Measurements from ENCODE around the gene SEMA6A.
A peak's percentile ranks its signal among the peaks of the same experiment; 100 is the strongest.

Gene SEMA6A

GRCh38 chr5:116576053-116576713, 1.6 kb upstream of the SEMA6A start:
- DNase-seq, result peak; percentile 9

- DNase-seq, result no peak
Observed at GRCh38 chr5:116575326-116576052, 866 bp upstream of the SEMA6A start.

GRCh38 chr5:116573702-116574366, 789 bp downstream of the SEMA6A start:
- no peak for DNase-seq

- no peak for DNase-seq
Observed at GRCh38 chr5:116573279-116573701, 1.3 kb downstream of the SEMA6A start.

- no peak for DNase-seq
Observed at GRCh38 chr5:116572350-116573278, 2.0 kb downstream of the SEMA6A start.

- no peak for DNase-seq
Observed at GRCh38 chr5:116571568-116572349, 2.9 kb downstream of the SEMA6A start.

GRCh38 chr5:116569999-116570398, 4.6 kb downstream of the SEMA6A start:
- DNase-seq, result no peak

- DNase-seq, result no peak
Observed at GRCh38 chr5:116567106-116567505, 7.5 kb downstream of the SEMA6A start.

GRCh38 chr5:116566251-116566650, 8.4 kb downstream of the SEMA6A start:
- DNase-seq, result no peak

GRCh38 chr5:116564756-116565490, 9.7 kb downstream of the SEMA6A start:
- DNase-seq, result no peak

- DNase-seq, result no peak
Observed at GRCh38 chr5:116564312-116564711, 10.3 kb downstream of the SEMA6A start.

GRCh38 chr5:116563736-116564308, 10.8 kb downstream of the SEMA6A start:
- no peak for DNase-seq

GRCh38 chr5:116562669-116563068, 12.0 kb downstream of the SEMA6A start:
- no peak for DNase-seq

- no peak for DNase-seq
Observed at GRCh38 chr5:116561658-116562057, 13.0 kb downstream of the SEMA6A start.

- no peak for DNase-seq
Observed at GRCh38 chr5:116559673-116560164, 14.9 kb downstream of the SEMA6A start.

GRCh38 chr5:116559239-116559638, 15.4 kb downstream of the SEMA6A start:
- no peak for DNase-seq

GRCh38 chr5:116557669-116558271, 16.9 kb downstream of the SEMA6A start:
- no peak for DNase-seq

GRCh38 chr5:116554764-116555163, 19.9 kb downstream of the SEMA6A start:
- no peak for DNase-seq

GRCh38 chr5:116553366-116553765, 21.3 kb downstream of the SEMA6A start:
- DNase-seq, result no peak

GRCh38 chr5:116550082-116550481, 24.5 kb downstream of the SEMA6A start:
- DNase-seq, result no peak

Data from CD4-positive, alpha-beta T cell treated with Interleukin-10 for 1 hour (primary cell).